Activated CD4-positive, alpha-beta T cell treated with anti-CD3 and anti-CD28 coated beads, Interleukin-2, amount 50 U/mL, for 16 hours (primary cell): ENCODE measurements around the gene FAM72A.

Source experiments
- DNase-seq: peaks from one replicate; pipeline ENCODE4 v3.0.0-alpha.2; 2020

Gene FAM72A

DNA sequence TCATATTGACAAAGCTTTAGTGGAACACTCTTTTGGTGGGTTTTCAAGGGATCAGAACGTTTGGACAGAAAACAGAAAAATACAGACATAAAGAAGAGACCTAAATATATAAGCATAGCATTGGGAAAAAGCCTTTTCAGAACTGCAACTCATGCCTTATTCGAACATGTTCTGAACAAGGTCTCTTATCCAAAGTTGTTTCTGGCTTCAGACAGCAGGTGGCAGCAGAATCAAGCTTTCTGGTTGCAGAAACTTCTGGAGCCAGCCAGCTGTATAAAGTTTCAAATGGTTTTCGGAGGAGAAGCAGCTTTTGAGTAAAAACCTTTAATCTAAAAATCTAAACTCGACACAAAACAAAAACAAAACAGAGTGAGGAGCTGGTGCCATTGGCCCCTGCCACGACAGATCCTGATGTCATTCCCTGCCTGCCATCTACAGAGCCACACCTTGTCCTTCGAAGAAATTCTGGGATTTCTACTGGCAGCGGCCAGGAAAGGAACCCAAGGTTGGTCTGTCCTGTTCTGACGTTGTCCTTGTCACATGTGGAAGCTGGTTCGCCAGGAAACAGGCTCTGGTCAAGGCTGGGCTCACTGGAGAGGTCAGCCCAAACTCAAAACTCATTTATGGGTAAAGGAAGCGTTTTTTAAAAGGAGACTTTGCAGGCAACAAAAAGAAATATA lies 35.1 kb downstream of the FAM72A start:
- DNase-seq: peak; percentile 4

DNA sequence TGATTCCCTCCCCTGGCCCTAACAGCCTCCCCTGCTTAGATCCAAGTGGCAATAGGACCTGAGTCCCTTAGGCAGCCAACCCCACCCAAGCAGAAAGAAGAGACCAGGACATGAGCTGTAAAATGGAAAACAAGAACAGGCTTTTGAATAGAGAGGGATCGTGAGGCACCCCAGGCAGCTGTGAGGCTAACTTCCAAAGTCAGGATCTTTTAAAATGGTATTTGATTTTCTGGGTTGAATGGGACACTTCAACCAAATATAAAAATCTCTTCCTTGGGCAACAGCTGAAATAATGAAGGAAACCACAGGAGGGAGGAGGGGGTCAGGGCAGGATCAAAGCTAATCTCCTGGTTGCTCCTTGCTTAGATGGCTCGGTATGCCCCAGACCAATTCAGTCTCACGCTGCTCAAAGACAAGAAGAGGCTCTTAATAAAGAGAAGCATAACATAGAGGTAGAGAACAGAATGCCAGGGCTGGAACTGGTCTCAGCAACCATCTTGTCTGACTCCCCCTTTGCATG lies 56.8 kb downstream of the FAM72A start:
- no peak for DNase-seq

DNA sequence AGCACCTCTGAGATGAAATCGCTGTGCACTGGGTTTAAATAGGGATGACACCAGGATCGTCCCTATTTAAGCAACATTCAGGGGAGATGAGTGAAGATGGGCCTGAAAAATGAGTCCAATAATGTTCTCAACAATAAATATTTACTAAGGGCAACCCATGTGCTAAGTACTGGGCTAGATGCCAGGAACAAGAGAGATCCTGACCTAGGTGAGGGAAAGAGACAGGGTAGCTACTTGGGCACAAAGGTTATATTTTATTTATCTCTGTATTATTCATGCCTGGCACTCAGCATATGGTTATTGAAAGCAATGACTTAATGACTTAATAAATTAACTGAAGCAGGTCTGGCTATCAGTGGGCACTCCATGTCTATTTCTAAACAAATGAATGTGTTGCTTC lies 58.0 kb downstream of the FAM72A start:
- no peak for DNase-seq

DNA sequence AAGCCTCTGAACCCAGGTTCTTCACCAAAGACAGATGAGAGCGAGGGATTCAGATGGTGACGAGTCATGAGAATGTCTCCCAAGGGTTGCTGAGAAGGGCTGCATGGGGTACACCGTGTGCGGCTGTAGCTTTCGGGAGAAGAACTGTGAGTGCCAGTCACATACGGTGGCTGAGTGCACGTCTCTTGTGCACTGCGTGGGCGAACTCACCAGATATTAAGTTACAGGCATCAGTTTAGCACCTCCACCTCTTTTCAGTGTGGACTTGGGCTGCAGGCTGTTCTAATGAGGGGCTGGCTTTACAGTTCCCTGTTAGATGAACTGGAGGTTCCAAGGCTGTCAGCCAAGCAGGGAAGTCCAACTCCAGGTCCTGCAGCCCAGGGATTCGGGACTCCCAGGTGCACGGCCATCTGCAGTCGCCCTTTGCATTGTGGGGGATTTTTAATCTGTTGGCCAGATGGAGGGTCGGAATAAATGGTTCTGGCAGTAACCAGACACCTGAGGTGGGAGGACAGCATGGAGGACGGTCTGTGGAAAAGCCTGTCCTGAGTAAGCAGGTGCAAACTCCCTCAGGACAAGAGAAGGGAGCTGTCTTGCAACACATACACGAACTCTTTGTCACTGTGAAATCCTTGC lies 59.0 kb downstream of the FAM72A start:
- no peak for DNase-seq

DNA sequence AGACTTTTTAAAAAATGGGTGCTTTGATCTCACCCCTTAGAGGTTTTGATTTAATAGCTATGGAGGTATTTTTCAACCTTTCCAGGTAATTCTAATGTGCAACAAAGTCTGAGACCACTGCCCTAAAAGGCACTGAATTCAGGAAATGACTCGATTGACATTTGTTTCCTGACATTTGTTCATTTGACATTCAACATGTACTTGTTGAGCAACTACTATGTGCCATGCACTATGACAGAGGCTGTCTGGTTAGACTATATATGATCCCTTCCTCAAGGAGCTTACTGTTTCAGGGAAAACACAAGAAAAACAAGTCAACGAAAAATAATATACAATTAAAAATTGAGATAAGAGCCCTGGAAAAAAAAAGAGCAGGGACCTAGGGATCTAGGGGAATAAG lies 59.9 kb downstream of the FAM72A start:
- DNase-seq: no peak

DNA sequence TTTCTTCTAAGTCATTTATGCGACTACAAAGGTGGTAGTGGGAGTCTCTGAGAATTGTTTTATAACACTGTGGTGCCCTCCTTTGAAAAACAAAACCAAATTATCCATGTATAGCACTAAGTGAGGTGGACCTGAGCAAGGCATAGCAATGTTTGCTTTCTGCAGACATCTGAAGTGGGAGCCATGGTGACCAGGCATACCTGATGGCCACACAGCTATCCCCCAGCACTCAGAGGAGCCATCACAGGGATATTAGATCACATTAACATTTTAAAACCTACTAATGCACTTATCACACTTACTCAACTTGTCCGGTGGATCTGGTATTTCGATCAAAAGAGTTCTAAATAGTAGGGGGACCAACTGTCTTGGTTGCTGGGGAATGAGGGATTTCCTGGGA lies 60.6 kb downstream of the FAM72A start:
- no peak for DNase-seq

DNA sequence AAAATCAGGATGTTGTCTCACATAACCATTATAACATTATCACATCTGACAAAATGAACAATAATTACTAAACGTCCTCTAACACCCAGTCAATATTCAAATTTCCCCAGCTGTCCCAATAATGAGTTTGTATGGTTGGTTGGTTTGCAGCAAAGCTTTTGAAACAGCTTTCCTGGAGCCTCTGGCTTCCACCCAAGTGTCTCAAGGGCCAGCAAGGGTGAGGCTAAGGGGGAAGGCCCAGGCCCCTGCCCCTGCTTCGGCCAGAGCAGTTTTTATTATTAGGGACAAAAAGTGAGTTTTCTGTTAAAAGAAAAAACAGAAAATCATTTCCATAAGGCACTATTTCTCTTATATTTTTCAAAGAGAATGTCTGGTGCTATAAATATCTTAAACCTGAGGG lies 66.4 kb downstream of the FAM72A start:
- no peak for DNase-seq
